Heart left ventricle (tissue), 13 donors: ENCODE measurements around the gene LMF1.

Experiments
- CTCF ChIP-seq, 12 donors: fragments of 200-600 bp; sonication (generic) in 4 of 12; IDR thresholded peaks; one replicate each; pipeline versions ENCODE4 v1.5.0 to v1.8.0; 2018 to 2022; ENCODE audit warnings: antibody characterized with exemption in 12 of 12, mild to moderate bottlenecking in 5 of 12
- POLR2A ChIP-seq, 2 donors: fragments of 450-650 bp; IDR thresholded peaks; one replicate each; pipeline ENCODE4 v1.6.1; 2017; ENCODE audit warnings: antibody characterized with exemption in 2 of 2, mild to moderate bottlenecking in 2 of 2, moderate library complexity in 2 of 2
- donor health status: ischemic (EF 13 %, LVEDD 7.1; RV severe dilation, severe dysfunction).
- donor health status: DM: no; HTN: yes; CAD: no.
- donor health status: DM: no; HTN: no; CAD: no.
- donor health status: ischemic (EF 25% LVEDD 6.9; RV normal size, moderate dysfunction).
- donor health status: ischemic (EF 25% LVEDD 5.7; RV mildly dilated, moderate dysfunction).
- donor health status: ischemic (EF 35%, LVEDD 5.7; RV mildly dilated, moderate dysfunction).
- donor health status: nonischemic (EF 11% LVEDD 7.7; RV severe dilation, severe dysfunction).
- donor health status: DM: yes; HTN: yes; CAD: no.
- donor health status: PGD.
- donor health status: ischemic (EF 29% LVEDD 5.4; RV normal size, mild dysfunction).
- donor health status: nonischemic (EF 23%, LVEDD 6.1; RV moderate dilation, normal function).

- TF ChIP-seq POLR2A (IDR thresholded peaks at IDR 0.05), result no peak
- TF ChIP-seq CTCF (IDR thresholded peaks at IDR 0.05), result no peak
Measured at GRCh38 chr16:836221-836620, 134.6 kb downstream of the LMF1 start.
